T-helper 2 cell (primary cell): ENCODE results near the gene KCNJ16.

Source experiments
- DNase-seq, 5 experiments: peaks; one replicate each; pipeline versions ENCODE4 v3.0.0 to v3.0.0-alpha.2; 2012 to 2022

KCNJ16 gene

DNA sequence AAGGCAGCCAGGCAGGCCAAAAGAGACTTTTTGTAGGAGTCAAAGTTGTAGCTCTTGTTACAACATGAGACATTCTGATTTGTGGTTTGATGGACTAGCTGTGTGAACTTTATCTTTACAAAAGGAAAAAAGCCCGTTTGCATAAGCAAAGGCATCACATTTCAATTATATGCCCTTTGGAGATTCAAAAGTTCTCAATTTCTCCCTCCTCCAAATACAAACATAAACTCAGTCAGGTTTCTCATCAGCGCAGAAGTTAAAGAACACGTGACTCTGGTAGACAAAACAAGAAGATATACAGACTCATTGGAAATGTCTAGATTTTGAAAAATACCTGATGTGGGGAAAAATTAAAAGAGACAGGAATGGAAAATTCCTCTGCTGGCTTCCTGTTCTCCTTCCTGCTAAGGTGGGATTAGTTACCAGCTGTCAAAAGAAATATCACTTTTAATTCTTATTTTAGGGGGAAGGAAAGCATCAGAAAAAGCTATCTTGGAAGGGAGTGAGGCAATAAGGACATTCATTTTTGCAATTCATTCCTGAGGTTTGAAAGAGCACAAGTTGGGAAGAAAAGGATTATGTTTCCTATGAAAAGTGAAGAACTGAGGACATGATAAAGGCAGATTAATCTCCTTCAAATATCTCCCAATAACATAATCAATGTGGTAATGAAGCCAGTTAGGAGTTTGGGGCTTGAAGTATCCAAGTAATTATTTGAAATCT lies 4.6 kb upstream of the KCNJ16 start:
- DNase-seq: no peak

DNA sequence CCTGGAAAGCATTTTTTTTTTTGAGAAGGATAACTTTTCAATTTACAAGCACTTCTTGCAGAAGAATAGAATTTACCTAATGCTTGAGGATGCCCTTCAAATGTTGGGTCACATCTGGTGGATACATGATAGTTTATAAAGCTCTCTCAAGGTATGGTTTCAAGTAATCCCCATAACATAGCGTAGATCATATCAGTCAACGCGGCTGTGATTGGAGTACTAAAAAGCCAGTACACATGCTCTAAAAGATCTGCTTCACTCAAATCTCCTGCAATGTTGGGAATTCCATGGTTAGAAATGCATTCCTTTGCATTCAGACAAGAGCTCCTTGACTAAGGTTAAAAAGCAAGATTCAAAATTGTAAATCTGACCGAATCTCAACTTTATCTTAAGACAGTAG lies 3.9 kb upstream of the KCNJ16 start:
- no peak for DNase-seq

DNA sequence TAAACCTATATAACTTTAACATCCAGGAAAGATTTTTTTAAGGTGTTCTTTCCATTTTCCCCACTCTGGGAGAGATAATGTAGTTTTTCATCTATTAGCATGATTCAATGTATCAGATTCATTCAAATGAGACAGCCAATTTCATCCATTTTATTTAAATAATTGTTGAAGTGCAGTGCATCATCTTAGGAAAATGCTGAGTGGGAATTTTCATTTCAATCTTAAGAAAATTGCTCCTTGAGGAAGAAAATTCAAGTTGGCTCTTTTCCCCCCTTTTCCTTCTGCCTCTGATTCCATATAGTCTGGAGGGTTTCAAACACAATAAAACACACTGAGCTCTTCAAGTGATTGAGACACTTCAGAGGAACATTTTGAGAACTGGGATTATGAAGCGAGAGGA lies 3.4 kb upstream of the KCNJ16 start:
- DNase-seq: no peak

DNA sequence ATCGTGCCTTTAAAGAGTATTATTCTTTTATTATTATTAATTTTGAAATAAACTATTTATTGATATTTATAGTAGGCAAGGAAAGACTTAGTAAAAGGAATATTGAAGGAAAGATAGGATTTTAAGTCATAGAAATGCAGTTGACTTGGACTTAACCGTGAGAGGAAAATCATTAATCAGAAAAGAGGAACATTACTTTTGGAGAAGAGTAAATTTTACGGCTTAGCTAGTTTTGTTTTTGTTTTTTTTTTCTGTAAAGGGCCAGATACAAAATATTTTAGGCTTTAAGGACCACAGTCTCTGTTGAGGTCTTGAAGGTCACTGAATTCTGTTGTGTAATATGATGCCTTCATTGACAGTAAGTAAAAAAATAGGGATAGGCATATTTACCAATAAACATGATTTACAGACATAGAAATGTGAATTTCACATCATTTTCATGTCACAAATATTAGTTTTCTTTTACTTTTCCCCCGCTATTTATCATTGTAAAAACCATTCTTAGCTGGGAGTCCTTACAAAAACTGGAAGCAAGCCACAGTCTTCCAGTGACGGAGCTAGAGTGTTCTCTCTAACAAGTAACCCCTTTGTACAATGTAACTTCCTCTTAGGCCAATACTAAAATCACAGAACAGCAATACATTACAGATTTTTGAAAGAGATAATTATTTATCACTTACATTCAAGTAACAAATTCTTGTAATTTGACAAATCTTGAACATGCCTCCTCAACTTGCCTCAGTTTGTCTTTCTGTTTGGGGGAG lies 2.3 kb upstream of the KCNJ16 start:
- DNase-seq: no peak

DNA sequence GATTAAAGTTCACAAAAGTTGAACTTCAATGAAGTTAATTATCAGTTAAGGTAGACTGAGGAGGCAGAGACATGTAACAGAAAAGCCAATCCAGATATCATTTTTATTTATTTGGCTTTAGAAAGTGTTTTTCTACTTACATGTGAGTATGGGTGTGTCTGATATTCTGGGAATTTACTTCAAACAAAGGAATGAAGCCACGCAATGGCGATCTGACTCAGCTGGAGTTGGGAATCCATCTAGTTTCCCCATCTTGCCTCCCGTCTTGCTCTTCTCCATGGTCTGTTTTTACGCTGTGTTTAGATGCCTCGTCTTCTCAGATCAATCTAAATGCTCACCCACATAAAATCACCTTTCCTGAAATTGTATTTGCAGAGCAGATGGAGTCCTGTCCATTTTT lies 1.7 kb upstream of the KCNJ16 start:
- no peak for DNase-seq

DNA sequence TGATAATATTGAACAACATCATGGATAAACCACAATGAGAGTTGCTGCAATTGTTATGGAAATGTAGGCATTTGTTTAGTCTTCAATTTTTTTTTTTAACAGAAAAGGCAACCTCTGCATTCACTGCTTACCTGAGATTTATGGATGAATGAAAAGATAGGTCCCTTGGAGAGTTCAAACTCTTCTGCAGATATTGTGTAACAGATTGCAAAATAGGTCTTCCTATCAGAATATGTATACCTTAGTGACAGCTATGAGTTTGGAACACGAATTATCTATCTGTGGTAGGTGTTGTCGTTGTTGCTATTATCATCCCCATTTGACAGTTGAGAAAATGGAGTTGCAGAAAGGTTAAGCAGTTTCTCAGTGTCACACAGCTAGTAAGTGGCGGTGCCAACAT lies 1.2 kb upstream of the KCNJ16 start:
- no peak for DNase-seq

DNA sequence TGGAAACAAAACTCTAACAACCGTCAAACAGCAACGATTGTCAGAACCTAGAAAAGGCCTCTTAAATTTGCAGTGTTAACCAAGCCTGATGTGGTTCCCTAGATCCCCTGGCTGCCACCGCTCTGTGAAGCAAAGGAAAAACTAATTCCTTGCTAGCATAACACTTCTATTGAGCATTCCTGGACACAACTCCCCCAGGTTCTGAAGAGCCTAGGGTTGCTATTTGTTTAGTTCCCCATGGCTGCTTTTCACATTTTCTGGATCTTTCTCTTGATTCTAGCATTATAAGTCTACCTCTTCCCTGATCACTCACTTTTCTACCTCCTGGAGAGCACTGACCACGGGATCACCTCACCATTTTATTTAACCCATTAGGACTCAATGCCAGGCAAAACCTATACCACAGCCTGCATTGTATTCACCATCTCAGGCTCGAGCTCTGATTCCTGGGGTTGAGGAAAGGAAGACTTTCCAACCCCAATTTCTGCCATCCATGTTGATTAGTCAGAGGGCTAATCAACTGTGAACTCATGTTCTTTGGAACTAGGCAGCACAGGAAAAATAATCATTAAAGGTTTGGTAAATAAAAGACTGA lies 692 bp upstream of the KCNJ16 start:
- no peak for DNase-seq

DNA sequence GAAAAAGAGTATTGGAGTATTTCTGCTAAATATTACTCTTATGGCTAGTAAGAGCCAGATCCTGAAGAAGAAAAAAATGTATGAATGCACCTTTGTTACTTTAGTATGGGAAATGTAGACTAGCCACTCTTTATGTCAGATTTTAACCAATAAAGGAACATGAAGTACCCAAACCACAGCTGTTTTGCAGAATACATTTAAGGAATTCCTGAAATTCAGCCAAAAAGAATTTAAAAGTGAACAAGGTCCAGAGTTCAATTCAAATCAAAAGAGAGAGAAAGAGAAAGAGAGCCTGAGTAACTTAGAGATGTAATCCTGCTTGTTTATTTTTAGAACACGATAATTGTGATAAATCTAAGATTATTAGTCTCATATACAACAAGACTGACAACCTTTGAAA lies 1.2 kb downstream of the KCNJ16 start:
- no peak for DNase-seq

DNA sequence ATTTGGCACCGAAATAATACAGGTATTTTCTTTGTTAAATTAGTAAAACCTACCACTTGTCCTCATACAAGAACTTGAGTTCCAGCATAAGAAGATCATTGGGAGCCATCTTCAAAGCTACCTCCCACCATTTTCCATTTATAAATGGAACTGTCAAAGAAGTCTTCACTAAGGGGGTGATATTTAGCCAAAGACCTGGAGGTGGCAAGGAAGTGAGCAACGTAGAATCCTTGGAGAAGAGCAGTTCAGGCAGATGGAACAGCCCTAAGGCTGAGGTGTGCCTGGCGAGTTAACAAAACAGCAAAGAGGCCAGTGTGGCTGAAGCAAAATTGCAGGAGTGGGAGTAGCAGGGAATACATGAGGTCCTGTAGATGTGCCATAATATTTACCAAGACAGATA lies 1.8 kb downstream of the KCNJ16 start:
- no peak for DNase-seq

DNA sequence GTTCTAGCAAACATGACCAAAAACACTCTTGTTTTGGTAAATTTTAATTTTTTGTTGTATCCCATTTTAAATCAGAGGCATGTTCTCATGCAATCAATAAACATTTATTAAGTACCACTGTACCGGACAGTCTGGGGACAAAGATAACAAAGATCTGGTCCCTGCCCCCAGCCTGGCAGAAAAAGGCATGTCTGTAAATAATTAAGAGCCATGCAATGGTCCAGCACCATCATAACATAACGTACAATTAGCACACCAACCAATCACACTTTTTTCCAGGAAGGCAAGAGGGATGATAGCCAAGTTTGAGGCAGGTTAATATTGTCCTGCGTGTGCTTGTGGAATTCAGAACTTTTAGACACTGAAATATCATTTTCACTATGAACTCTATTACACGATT lies 3.5 kb downstream of the KCNJ16 start:
- no peak for DNase-seq

DNA sequence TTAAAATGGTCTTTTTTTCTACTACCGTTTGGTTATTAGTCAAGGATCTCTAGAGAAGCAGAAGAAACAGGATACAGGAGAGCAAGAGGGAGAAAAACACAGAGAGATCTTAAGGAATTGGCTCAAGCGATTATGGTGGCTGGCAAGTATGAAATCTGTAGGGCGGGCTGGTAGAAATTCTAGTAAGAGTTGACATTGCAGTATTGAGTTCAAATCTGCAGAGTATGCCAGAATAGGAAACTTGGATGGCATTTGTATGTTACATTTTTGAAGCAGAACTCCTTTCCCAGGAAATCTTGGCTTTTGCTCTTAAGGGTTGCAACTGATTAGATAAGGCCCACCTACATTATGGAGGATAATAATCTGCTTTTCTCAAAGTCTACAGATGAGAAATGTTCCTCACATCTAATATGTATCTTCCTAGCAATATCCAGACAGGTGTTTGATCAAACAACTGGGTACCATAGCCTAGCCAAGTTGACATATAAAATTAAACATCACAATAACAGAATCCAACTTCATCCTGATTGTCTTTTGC lies 4.0 kb downstream of the KCNJ16 start:
- DNase-seq: no peak

DNA sequence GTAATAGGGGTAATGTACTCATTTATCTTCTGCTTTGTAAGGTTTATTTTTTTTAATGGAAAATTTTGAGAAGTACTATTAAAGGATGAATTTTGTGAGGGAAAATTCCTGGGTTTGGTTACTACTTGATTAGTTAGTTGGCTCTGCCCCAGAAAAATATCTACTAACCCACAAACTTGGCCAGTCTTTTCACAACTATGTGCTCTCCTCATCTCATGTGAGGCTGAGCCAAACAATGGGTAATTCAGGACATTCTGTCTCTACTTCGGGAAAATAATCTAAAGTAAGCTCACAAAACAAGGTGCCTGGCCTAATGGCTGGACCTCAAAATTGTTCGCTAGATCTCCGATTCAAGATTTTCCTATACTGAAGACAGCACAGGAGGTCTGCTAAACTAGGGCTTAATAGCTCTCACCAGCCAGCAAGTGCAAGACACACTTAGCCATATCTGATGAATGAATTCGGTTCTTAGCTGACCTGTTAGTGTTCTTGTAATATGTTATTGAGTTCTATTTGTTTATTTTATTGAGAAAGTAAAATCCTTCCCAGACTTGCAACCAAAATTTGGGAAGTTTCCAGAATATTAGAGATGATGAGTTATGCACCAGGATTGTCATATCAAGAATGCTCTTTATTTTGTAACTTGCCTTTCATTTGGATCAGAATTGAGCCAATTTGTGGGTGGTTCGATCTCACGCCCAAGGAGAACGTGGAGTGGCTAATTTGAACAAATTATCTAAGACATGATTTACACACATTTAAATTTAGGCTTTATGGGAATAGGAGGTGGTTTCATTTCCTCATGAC lies 5.7 kb downstream of the KCNJ16 start:
- DNase-seq: no peak

DNA sequence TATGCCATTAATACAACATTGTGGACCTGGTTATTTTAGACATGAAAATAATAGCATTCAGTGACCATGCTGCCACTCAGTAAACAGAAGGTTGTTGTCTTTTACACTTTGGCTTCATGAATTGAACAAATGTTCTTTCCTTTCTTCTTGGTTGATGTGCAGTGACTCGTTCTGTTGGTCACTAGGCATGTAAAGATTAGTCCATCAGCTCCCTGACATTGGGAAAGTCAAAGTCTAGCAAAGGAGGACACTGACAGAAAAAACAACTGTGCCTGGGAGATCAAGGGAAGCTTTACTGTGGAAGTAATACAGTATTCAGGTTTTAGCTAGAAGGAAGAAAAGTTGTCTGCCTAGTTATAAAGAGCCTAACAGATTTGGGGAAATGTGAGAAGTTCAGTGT lies 6.9 kb downstream of the KCNJ16 start:
- no peak for DNase-seq

DNA sequence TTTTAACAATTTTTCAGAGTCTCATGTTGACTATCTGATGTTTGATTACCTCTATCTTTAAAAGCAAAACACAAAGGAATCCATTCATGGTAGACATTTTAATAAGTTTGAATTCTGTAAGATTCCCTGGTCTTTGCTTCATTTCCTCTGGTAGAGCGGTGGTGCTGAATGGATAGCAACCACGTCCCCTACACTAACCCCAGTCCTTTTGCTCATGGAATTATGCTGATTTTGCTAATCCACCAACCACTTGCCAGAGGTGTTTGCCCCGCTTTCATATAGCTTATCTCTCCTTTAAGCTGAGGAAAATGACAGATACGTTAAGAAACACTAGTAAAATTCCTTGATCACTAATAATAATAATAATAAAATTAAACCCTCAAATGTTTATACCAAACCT lies 9.5 kb downstream of the KCNJ16 start:
- no peak for DNase-seq

DNA sequence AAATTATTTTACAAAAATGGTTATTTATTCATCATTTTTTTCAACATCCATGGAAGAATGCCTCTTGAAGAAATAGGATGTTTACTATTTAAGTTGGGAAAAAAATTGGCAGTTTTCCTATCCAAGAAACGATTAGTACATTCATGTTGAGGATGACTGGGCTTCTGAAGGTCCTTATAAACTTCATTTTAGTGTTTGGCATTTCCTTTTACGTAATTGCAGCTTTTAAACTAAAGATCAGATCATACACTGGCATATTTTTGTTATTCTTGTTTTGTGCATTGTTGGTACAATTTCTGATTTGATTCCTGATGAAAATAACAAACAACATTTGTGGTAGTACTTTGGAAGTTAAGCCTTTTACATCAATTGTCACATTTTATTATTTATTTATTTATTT lies 11.5 kb downstream of the KCNJ16 start:
- no peak for DNase-seq

DNA sequence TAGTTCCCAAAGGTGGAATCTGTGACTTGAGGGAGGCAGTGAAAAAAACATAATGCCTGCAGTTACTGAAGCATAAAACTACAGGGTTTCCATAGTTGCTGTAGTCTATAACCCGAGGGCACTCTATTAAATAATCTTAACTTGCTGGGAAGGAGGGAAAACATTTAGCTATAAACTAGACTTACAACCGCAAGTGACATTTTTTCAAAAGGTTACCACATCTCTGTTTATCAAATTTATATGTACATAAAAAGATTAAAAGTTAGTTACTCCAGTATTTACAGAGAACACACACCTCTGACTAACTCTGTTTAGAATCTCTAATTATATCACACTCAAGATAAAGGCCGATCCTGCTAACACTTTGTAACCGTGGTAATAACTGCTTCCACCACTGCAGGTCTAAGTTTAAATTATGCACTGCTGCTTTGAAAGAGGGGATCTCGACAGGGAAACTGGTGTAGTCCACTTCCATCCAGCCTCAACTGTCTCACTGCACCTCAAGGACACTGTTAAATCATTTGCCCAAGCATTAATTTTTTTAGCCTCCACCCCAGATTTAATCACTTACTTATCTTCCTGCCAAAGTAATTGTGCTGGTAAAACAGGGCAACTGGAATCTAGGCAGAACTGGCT lies 14.6 kb downstream of the KCNJ16 start:
- DNase-seq: no peak

DNA sequence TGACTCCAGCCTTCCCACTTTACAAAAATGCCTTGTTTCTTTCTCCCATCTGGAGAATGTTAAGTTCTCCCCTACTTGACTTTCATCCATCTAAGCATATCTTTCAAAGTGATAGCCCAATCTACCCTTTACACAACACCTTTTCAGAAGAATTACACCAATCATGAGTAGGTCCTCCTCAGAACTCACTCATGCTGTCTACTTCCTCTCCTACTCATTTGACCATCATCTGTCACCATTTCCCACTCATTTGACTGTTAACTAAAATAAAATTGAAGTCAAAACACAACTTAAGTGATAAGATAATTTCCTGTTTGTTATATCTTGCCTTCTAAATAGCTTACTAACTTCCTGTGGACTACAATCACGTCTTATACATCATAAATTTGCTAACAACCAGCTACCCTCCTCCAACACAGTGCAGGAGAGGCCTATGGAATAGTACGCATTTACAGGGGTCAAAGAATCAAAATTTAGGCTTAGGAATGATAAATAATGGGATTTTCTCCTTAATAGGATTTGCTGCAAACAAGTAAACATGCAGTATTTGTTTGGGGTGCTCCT lies 16.1 kb downstream of the KCNJ16 start:
- peak in 1 of 5 experiments; percentile 69 for DNase-seq

DNA sequence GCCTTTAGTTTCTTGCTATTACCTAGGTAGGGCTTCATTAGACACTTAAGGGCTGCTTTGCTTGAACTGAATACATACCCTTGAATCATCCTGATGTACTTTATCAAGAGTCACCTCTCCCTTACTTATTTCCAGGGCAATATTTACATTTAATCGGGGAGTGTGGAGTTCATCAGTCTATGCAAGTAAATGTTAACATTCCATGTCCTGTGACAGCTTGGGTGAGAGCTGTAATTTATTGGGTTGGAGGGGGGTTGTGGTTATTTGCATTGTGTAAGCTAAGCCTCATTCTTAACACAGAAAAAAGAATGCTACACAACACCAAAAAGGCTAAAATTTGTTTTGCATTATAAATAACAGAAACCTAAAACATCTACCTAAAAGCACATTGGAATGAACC lies 16.7 kb downstream of the KCNJ16 start:
- no peak for DNase-seq

DNA sequence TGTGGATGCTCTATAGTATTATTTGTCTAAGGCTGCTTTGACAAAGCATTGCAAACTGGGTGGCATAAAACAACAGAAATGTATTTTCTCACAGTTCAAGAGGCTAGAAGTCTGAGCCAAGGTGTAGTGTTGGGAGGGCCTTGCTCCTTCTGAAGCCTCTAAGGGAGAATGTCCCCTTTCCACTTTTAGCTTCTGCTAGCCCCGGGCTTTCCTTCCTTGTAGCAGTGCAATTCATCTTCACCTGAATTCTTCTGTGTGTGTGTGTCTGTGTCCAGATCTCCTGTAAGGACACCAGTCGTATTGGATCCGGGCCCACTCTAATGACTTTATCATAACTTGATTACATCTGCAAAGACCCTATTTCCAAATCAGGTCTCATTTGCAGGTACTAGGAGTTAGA lies 18.1 kb downstream of the KCNJ16 start:
- DNase-seq: no peak

DNA sequence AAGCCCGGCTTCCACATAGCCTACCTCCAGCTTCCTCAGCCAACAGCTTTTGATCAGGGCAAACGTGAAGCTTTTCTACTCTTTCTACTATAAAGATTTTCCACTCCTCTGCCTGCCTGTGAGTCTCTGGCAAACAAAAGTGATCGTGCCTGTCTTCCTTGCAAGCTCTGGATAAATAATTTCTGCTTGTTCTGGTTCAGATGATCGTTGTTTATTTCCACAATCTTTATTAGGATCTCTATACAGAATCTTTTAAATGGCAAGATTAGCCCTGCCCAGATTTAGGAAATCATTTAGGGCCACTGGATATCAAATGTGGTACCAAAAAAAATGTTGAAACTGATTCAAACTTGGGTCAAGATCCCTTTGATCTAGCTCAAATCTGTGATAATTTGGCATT lies 20.4 kb downstream of the KCNJ16 start:
- no peak for DNase-seq

DNA sequence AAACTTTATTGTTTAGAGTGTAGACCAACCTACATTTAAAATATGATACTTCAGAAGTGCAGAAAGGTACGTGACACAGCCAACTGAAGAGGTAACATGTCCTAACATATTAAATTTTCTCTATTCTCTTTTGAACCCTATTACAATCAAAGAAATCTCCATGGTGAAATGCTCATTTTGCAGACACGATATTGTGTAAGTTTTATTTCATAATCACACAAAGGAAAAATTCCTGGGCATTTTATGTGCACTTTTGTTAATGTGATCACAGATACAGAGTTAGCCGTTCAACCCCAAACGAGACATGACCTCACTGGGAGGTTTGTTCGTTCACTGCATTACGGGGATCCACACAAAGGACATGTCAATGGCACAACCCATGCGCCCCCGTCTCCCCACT lies 21.8 kb downstream of the KCNJ16 start:
- no peak for DNase-seq

DNA sequence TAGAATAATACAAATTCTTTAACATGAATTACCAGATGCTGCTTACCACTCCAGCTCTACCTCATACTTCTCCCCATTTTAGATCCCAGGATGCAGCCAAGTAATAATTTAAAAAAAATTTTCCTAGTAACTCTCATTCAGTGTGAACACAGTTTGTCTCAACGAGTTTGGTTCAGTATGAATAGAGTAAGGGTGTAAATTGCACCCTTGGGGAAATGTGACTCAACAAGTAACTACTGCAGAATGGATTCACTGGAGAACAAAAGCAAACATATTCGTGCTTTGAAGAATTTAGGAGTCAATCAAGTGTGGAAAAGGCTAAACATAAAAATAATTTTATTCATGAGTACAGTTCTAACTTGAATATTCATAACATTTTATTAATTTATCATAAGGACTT lies 23.0 kb downstream of the KCNJ16 start:
- no peak for DNase-seq
